Measurements from ENCODE around the gene C9orf43.

C9orf43 gene

GRCh38 chr9:113369855-113370140, 40.7 kb upstream of the C9orf43 start:
- H4K20me1 ChIP-seq (ENCODE audit: insufficient read depth, low read length): no peaks in the 10 kb centered on the region
- peaks cover 13% of the 10 kb centered on the region; the same call in 1 of the 2 replicates for H3K36me3 ChIP-seq (ENCODE audit: insufficient read depth, low read length)
- H3K79me2 ChIP-seq (ENCODE audit: insufficient read depth, low read length): no peaks in the 10 kb centered on the region
- ATAC-seq (ENCODE audit: insufficient read depth, low read depth) (no peak), DNase-seq (no peak)
- H3K4me1 ChIP-seq (ENCODE audit: insufficient read depth, low read length): no peaks in the 10 kb centered on the region
- H3K9me3 ChIP-seq (ENCODE audit: insufficient read depth, low read length, severe bottlenecking): no peaks in the 10 kb centered on the region
- no peak overlapping the region for H3K27ac ChIP-seq (ENCODE audit: low read length)
- TF ChIP-seq EZH2 (IDR thresholded peaks at IDR 0.05; ENCODE audit: borderline replicate concordance, low read depth, low read length, severe bottlenecking): no peak
- TF ChIP-seq, protein P1, sequence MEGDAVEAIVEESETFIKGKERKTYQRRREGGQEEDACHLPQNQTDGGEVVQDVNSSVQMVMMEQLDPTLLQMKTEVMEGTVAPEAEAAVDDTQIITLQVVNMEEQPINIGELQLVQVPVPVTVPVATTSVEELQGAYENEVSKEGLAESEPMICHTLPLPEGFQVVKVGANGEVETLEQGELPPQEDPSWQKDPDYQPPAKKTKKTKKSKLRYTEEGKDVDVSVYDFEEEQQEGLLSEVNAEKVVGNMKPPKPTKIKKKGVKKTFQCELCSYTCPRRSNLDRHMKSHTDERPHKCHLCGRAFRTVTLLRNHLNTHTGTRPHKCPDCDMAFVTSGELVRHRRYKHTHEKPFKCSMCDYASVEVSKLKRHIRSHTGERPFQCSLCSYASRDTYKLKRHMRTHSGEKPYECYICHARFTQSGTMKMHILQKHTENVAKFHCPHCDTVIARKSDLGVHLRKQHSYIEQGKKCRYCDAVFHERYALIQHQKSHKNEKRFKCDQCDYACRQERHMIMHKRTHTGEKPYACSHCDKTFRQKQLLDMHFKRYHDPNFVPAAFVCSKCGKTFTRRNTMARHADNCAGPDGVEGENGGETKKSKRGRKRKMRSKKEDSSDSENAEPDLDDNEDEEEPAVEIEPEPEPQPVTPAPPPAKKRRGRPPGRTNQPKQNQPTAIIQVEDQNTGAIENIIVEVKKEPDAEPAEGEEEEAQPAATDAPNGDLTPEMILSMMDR (IDR thresholded peaks at IDR 0.05; ENCODE audit: borderline replicate concordance, extremely low read depth, low read length, poor library complexity, severe bottlenecking): no peak
- H3K4me3 ChIP-seq (ENCODE audit: low read depth in 1 of 2, low read length in 2 of 2): no peak overlapping the region
- no peaks in the 10 kb centered on the region for H3K27me3 ChIP-seq (ENCODE audit: insufficient read depth, low read length, poor library complexity)
- no peak overlapping the region for H3K9ac ChIP-seq (ENCODE audit: low read depth, low read length)
- H2AFZ ChIP-seq (ENCODE audit: low read depth, low read length): no peak overlapping the region
- H3K4me2 ChIP-seq (ENCODE audit: insufficient read depth, low read length): no peak overlapping the region

DNA sequence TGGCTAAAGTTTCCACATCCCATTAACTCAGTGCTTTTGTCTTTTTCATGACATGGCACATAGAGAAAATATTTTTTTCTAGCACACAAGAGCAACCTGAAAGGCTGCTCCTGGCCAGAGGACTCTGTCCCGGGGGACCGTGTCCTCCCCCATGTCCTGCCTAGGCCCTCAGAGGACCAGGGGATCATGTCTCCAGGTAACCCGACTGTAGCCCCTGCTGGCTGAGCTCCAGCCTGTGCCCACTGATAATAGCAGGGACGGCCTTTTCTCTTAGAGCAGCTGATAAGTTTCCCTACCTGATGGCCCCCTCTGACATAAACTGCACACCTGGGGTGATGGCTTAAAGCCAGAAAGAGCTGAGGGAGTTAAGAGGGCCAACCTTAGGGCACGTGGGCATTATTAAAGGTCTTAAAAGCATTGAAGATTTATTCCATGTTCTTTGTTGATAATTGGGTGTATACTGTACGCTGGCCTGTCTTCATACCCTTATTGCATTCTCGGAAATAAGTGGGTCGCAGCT, 39.7 kb upstream of the C9orf43 start:
- Histone ChIP-seq H3K36me3 (ENCODE audit: insufficient read depth, low read length) (peaks cover 18% of the 10 kb centered on the region), H3K4me1 (ENCODE audit: insufficient read depth, low read length) (peaks cover 9% of the 10 kb centered on the region), H4K20me1 (ENCODE audit: insufficient read depth, low read length) (no peaks in the 10 kb centered on the region), H3K79me2 (ENCODE audit: insufficient read depth, low read length) (peaks cover 4% of the 10 kb centered on the region; the same call in 1 of the 2 replicates), H3K4me2 (ENCODE audit: insufficient read depth, low read length) (no peak overlapping the region), H3K27me3 (ENCODE audit: insufficient read depth, low read length, poor library complexity) (no peaks in the 10 kb centered on the region), H3K9me3 (ENCODE audit: insufficient read depth, low read length, severe bottlenecking) (no peaks in the 10 kb centered on the region), H2AFZ (ENCODE audit: low read depth, low read length) (no peak overlapping the region), H3K27ac (ENCODE audit: low read length) (no peak overlapping the region), H3K4me3 (ENCODE audit: low read depth in 1 of 2, low read length in 2 of 2) (no peak overlapping the region), H3K9ac (ENCODE audit: low read depth, low read length) (no peak overlapping the region)
- ATAC-seq (ENCODE audit: insufficient read depth, low read depth) (no peak), DNase-seq (no peak)
- no peak for TF ChIP-seq EZH2 (IDR thresholded peaks at IDR 0.05; ENCODE audit: borderline replicate concordance, low read depth, low read length, severe bottlenecking)
- TF ChIP-seq, protein P1 (IDR thresholded peaks at IDR 0.05; ENCODE audit: borderline replicate concordance, extremely low read depth, low read length, poor library complexity, severe bottlenecking): no peak

DNA sequence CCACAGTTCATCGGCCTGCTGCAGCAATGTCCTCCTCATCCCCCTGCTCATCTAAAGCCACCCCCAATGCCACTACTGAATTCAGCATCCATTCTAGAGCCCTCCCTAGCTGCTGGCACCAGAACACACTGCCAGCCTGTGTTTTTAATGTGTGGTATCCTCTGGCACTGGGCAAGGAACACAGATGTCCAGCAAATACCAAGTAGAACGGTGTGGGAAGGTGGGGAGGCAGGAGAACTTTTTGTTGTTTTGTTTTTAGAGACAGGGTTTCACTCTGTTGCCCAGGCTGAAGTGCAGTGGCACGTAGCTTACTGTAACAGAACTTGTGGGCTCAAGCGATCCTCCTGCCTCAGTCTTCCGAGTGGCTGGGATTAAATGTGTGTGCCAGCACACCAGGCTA, 38.5 kb upstream of the C9orf43 start:
- H3K27ac ChIP-seq (ENCODE audit: low read length): no peak overlapping the region
- no peaks in the 10 kb centered on the region for H3K27me3 ChIP-seq (ENCODE audit: insufficient read depth, low read length, poor library complexity)
- H3K9me3 ChIP-seq (ENCODE audit: insufficient read depth, low read length, severe bottlenecking): no peaks in the 10 kb centered on the region
- H4K20me1 ChIP-seq (ENCODE audit: insufficient read depth, low read length): no peaks in the 10 kb centered on the region
- no peak overlapping the region for H2AFZ ChIP-seq (ENCODE audit: low read depth, low read length)
- H3K4me1 ChIP-seq (ENCODE audit: insufficient read depth, low read length): peaks cover 15% of the 10 kb centered on the region
- H3K4me3 ChIP-seq (ENCODE audit: low read depth in 1 of 2, low read length in 2 of 2): no peak overlapping the region
- no peak for TF ChIP-seq EZH2 (IDR thresholded peaks at IDR 0.05; ENCODE audit: borderline replicate concordance, low read depth, low read length, severe bottlenecking)
- TF ChIP-seq, protein P1 (IDR thresholded peaks at IDR 0.05; ENCODE audit: borderline replicate concordance, extremely low read depth, low read length, poor library complexity, severe bottlenecking): no peak
- no peak for ATAC-seq (ENCODE audit: insufficient read depth, low read depth)
- DNase-seq: no peak
- H3K79me2 ChIP-seq (ENCODE audit: insufficient read depth, low read length): peaks cover 4% of the 10 kb centered on the region; the same call in 1 of the 2 replicates
- H3K9ac ChIP-seq (ENCODE audit: low read depth, low read length): no peak overlapping the region
- no peak overlapping the region for H3K4me2 ChIP-seq (ENCODE audit: insufficient read depth, low read length)
- peaks cover 18% of the 10 kb centered on the region for H3K36me3 ChIP-seq (ENCODE audit: insufficient read depth, low read length)

- Histone ChIP-seq H3K4me1 (ENCODE audit: insufficient read depth, low read length) (peaks cover 19% of the 10 kb centered on the region), H2AFZ (ENCODE audit: low read depth, low read length) (no peak overlapping the region), H3K27me3 (ENCODE audit: insufficient read depth, low read length, poor library complexity) (no peaks in the 10 kb centered on the region), H3K4me3 (ENCODE audit: low read depth in 1 of 2, low read length in 2 of 2) (no peak overlapping the region), H3K36me3 (ENCODE audit: insufficient read depth, low read length) (peaks cover 18% of the 10 kb centered on the region), H4K20me1 (ENCODE audit: insufficient read depth, low read length) (no peaks in the 10 kb centered on the region), H3K9me3 (ENCODE audit: insufficient read depth, low read length, severe bottlenecking) (no peaks in the 10 kb centered on the region), H3K4me2 (ENCODE audit: insufficient read depth, low read length) (no peak overlapping the region), H3K9ac (ENCODE audit: low read depth, low read length) (no peak overlapping the region), H3K79me2 (ENCODE audit: insufficient read depth, low read length) (peaks cover 4% of the 10 kb centered on the region; the same call in 1 of the 2 replicates), H3K27ac (ENCODE audit: low read length) (no peak overlapping the region)
- no peak for DNase-seq
- ATAC-seq (ENCODE audit: insufficient read depth, low read depth): no peak
- TF ChIP-seq, protein P1 (IDR thresholded peaks at IDR 0.05; ENCODE audit: borderline replicate concordance, extremely low read depth, low read length, poor library complexity, severe bottlenecking): no peak
- no peak for TF ChIP-seq EZH2 (IDR thresholded peaks at IDR 0.05; ENCODE audit: borderline replicate concordance, low read depth, low read length, severe bottlenecking)
These were observed 37.3 kb upstream of the C9orf43 start for GRCh38 chr9:113373256-113373655.

Measured in DND-41 (cell line).